GM23338 (cell line): ENCODE data around the gene CASTOR1.

ENCODE experiments used
- CREB1 ChIP-seq: fragments of 250-450 bp; sonication (Bioruptor Pico); IDR thresholded peaks from 2 replicates; pipeline ENCODE4 v1.5.0; 2020; ENCODE audit warnings: low read depth, mild to moderate bottlenecking, moderate library complexity
- CTCF ChIP-seq, 2 experiments: fragments of 200-600 bp in 1 of 2; sonication (generic) in 1 of 2; conservative IDR thresholded peaks; 2 replicates each; pipeline versions ENCODE4 v1.5.1 to v1.6.1; 2016 to 2017; ENCODE audit warnings: antibody characterized with exemption in 2 of 2, low read depth in 2 of 2, mild to moderate bottlenecking in 2 of 2, moderate library complexity in 1 of 2
- EZH2 ChIP-seq: fragments of 200-600 bp; sonication (generic); IDR thresholded peaks from one replicate; pipeline ENCODE4 v1.8.0; 2017; ENCODE audit warnings: antibody characterized with exemption, mild to moderate bottlenecking, low read depth; ENCODE audit not compliant: unreplicated experiment
- EZH2phosphoT487 ChIP-seq: fragments of 200-600 bp; sonication (generic); IDR thresholded peaks from one replicate; pipeline ENCODE4 v1.8.1; 2018; ENCODE audit warnings: antibody characterized with exemption; ENCODE audit not compliant: unreplicated experiment

DNA sequence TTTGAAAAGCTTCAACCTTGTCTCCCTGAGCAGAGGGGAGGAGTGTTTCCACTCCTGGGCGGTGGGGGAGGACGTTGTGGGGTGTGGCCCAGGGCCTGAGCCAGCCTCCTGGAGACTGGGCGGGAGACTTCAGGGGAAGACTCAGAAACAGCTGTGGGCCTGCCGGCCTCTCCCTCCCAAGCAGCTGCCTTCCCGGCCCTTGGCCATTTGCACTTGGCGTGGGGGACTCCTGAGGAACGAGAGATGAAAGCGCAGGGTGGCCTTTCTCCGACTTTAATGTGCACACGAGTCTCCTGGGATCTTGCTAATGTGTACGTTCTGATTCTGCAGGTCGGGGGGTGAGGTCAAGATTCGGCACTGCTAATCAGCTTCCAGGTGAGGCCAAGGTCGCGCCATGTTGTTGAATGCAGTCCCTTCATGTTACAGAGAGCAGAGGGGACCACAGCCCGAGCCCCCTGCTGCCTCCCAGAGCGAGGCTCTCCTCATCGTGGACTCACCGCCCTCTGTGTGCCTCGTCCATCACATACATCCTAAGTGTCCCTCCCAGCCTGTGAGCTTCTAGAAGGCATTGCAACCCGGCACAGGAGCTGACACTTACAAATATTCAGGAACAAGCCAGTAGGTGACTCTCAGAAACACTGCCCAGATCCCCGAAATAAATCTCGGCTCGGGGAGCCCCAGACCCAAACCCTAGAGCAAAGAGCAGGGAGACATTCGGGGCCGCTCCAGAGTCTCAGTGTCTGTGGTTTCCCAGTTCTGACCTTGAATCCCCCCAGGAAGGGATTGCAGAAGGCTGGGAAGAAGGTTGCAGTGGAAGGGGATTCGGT lies 50.4 kb downstream of the CASTOR1 start:
- no peak for TF ChIP-seq CTCF (conservative IDR thresholded peaks at IDR 0.05; ENCODE audit: low read depth in 2 of 2)
- no peak for TF ChIP-seq CREB1 (CRISPR knock-in tag)
- no peak for TF ChIP-seq EZH2phosphoT487
- no peak for TF ChIP-seq EZH2
